ENCODE measurements around the gene SLC26A11.

DNA sequence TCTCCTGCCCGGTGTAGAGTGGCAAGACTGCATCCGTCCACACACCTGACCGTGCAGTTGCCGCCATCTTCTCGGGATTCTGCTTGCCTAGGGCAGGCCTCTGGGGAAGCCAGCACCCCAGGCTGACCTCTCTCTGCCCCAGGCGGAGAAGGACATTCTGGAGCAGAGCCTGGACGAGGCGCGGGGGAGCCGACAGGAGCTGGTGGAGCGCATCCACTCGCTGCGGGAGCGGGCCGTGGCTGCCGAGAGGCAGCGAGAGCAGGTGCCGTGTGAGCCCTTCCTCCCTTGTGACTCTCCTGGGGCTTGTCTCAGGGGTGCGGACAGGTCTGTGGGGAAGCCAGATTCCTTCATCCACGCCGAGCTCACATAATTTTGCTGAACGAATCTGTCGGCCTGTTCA lies 30.6 kb upstream of the SLC26A11 start:
- TF ChIP-seq, protein P1, sequence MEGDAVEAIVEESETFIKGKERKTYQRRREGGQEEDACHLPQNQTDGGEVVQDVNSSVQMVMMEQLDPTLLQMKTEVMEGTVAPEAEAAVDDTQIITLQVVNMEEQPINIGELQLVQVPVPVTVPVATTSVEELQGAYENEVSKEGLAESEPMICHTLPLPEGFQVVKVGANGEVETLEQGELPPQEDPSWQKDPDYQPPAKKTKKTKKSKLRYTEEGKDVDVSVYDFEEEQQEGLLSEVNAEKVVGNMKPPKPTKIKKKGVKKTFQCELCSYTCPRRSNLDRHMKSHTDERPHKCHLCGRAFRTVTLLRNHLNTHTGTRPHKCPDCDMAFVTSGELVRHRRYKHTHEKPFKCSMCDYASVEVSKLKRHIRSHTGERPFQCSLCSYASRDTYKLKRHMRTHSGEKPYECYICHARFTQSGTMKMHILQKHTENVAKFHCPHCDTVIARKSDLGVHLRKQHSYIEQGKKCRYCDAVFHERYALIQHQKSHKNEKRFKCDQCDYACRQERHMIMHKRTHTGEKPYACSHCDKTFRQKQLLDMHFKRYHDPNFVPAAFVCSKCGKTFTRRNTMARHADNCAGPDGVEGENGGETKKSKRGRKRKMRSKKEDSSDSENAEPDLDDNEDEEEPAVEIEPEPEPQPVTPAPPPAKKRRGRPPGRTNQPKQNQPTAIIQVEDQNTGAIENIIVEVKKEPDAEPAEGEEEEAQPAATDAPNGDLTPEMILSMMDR (IDR thresholded peaks at IDR 0.05): no peak
- no peak for TF ChIP-seq EZH2 (IDR thresholded peaks at IDR 0.05; ENCODE audit: borderline replicate concordance, insufficient read depth, low read depth, low read length, poor library complexity, severe bottlenecking)
